Hepatocyte (in vitro differentiated cells): ENCODE results near the gene SNX2.

ENCODE experiments used
- EZH2phosphoT487 ChIP-seq: fragments of 200-600 bp; sonication (generic); IDR thresholded peaks from one replicate; pipeline ENCODE4 v1.6.1; 2018; ENCODE audit warnings: antibody characterized with exemption, mild to moderate bottlenecking, low read depth, moderate library complexity; ENCODE audit not compliant: unreplicated experiment, severe bottlenecking
- TF ChIP-seq, protein P1 (sequence below): fragments of 200-600 bp; sonication (generic); IDR thresholded peaks from 2 replicates; pipeline ENCODE4 v1.5.1; 2016; ENCODE audit warnings: antibody characterized with exemption, mild to moderate bottlenecking; ENCODE audit not compliant: poor library complexity

DNA sequence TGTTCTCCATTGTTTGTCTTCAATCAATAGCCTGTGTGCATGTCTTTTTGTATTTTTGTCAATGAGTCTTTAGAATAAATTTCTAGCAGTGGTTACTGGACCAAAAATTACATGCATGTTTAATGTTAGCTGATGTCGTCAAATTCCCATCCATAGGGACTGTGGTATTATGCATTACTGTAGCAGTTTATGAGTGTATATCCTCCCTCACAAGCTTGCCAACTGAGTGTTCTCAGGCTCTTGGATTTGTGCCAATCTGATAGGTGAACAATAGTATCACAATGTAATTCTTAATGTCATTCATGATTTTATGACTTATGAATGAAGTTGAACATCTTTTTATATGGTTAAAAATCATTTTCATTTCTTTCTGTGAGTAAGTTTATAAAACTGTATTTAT, 83.6 kb downstream of the SNX2 start:
- TF ChIP-seq, protein P1, sequence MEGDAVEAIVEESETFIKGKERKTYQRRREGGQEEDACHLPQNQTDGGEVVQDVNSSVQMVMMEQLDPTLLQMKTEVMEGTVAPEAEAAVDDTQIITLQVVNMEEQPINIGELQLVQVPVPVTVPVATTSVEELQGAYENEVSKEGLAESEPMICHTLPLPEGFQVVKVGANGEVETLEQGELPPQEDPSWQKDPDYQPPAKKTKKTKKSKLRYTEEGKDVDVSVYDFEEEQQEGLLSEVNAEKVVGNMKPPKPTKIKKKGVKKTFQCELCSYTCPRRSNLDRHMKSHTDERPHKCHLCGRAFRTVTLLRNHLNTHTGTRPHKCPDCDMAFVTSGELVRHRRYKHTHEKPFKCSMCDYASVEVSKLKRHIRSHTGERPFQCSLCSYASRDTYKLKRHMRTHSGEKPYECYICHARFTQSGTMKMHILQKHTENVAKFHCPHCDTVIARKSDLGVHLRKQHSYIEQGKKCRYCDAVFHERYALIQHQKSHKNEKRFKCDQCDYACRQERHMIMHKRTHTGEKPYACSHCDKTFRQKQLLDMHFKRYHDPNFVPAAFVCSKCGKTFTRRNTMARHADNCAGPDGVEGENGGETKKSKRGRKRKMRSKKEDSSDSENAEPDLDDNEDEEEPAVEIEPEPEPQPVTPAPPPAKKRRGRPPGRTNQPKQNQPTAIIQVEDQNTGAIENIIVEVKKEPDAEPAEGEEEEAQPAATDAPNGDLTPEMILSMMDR = no peak
- TF ChIP-seq EZH2phosphoT487 = no peak
